ENCODE results near the gene TNS2. TPM values are rescaled to one million over a fixed set of nuclear protein-coding genes. Genes with fewer than 3 reads are reported as not detected.

TNS2 gene
- total and polyA plus RNA-seq, 2 of the 13 experiments (the other 11 are each of a cell fraction or from before 2014, with no cell fraction given), result 8.9 to 20.4 TPM

GRCh38 chr12:53005986-53006809, 43.7 kb upstream of the TNS2 start, which contains the start of gene EIF4B (continued):
- TF ChIP-seq ZNF687 (CRISPR knock-in tag; IDR thresholded peaks at IDR 0.05) (peak; percentile 92), ZNF260 (CRISPR knock-in tag; IDR thresholded peaks at IDR 0.05; ENCODE audit: borderline replicate concordance, low read depth) (no peak), ZBTB33 (CRISPR knock-in tag; IDR thresholded peaks at IDR 0.05) (no peak), NKX3-1 (CRISPR knock-in tag; IDR thresholded peaks at IDR 0.05) (no peak), RBM39 (IDR thresholded peaks at IDR 0.05; ENCODE audit: low read depth, low read length, poor library complexity, severe bottlenecking) (peak; percentile 65), ZFP90 (CRISPR knock-in tag; IDR thresholded peaks at IDR 0.05; ENCODE audit: borderline replicate concordance) (no peak), MNT (IDR thresholded peaks at IDR 0.05) (peak; percentile 90), ZNF33B (CRISPR knock-in tag; IDR thresholded peaks at IDR 0.05) (no peak), SIX1 (CRISPR knock-in tag; IDR thresholded peaks at IDR 0.05; ENCODE audit: borderline replicate concordance) (no peak), THRA (CRISPR knock-in tag; IDR thresholded peaks at IDR 0.05; ENCODE audit: borderline replicate concordance) (no peak), SOX13 (IDR thresholded peaks at IDR 0.05) (no peak), SOX13 (CRISPR knock-in tag; conservative IDR thresholded peaks at IDR 0.05 in 1 of 2, IDR thresholded peaks at IDR 0.05 in 1 of 2) (peak; percentile 49 to 68; a peak in 2 of 4 replicates), EZH2 (conservative IDR thresholded peaks at IDR 0.05; ENCODE audit: low read depth, low read length) (no peak), ZNF468 (CRISPR knock-in tag; IDR thresholded peaks at IDR 0.05) (no peak), ZXDC (CRISPR knock-in tag; IDR thresholded peaks at IDR 0.05) (no peak), ZNF296 (CRISPR knock-in tag; conservative IDR thresholded peaks at IDR 0.05) (no peak)

Data from HepG2 (cell line).